ENCODE measurements around the gene MRFAP1.

The MRFAP1 gene

DNA sequence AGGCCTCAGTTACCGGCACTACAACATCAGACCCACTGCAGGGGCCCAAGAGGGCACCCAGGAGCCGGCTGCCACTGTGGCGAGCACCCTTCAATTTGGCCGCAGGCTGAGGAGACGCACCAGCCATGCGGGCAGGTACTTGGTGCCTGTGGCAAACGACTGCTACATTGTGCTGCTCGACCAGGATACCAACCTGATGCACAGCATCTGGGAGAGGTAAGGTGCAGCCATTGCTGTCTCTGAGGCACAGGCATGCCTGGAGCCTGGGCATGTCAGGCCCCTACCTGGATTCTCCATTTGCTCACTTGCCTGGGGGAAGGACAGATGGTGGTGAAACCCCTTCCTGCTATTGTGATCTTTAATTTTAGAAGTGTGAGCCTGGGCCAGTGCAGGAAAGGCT is 35.4 kb upstream of the MRFAP1 start:
- H3K4me3 ChIP-seq: peak overlapping the region; percentile 28
- DNase-seq (ENCODE audit: low spot score): no peak
- H3K27ac ChIP-seq: no peak overlapping the region
- TF ChIP-seq, protein P1, sequence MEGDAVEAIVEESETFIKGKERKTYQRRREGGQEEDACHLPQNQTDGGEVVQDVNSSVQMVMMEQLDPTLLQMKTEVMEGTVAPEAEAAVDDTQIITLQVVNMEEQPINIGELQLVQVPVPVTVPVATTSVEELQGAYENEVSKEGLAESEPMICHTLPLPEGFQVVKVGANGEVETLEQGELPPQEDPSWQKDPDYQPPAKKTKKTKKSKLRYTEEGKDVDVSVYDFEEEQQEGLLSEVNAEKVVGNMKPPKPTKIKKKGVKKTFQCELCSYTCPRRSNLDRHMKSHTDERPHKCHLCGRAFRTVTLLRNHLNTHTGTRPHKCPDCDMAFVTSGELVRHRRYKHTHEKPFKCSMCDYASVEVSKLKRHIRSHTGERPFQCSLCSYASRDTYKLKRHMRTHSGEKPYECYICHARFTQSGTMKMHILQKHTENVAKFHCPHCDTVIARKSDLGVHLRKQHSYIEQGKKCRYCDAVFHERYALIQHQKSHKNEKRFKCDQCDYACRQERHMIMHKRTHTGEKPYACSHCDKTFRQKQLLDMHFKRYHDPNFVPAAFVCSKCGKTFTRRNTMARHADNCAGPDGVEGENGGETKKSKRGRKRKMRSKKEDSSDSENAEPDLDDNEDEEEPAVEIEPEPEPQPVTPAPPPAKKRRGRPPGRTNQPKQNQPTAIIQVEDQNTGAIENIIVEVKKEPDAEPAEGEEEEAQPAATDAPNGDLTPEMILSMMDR (IDR thresholded peaks at IDR 0.05): no peak

DNA sequence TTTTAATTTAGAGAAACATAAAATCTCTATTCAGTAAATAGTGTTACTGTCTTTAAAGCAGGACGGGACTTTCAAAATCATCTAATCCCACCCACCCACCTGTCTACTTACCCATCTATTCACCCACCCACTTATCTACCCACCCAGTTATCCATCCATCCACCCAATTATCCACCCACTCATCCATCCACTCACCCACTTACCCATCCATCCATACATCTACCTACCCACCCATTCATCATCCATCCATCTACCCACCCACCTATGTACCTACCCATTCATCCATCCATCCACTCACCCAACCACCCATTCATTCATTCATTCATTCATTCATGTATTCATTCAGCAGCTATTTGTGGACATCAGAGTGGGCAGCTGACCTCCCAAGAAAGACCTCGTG is 34.9 kb upstream of the MRFAP1 start:
- no peak for DNase-seq (ENCODE audit: low spot score)
- H3K4me3 ChIP-seq: no peak overlapping the region
- no peak overlapping the region for H3K27ac ChIP-seq
- TF ChIP-seq, protein P1 (IDR thresholded peaks at IDR 0.05): no peak

DNA sequence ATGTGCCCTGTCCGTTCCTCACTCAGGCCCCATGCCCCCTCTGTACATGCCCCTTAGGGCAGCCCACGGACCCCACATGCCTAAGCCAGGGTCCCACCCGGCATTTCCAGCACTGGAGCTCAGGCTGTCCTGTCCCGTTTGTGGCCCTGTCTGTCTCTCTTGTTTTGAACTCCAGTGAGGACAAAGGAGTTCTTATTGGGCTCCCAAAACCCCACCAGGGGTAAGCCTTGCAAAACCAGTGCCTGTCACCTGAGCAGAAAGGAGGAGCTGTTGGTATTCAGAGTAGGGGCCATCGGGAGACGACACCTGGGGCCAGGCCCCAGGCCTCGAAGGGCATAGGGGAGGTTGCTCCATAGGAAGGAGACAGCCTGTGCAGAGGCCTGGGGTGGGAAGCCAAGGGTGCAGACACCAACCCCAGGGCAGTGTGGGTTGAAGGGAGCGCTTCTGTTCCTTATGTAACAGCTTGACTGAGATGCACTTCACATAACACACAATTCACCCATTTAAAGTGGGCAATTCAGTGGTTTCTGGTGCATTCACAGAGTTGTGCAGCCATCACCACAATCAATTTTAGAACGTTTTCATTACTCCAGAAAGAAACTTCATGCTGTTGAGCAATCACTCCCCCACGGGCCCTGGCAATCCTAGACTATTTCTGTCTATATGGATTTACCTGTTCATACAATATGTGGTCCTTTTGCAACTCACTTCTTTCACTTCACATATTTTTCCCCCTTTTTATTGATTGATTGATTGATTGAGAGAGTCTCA is 33.8 kb upstream of the MRFAP1 start:
- no peak for DNase-seq (ENCODE audit: low spot score)
- H3K27ac ChIP-seq: no peak overlapping the region
- TF ChIP-seq, protein P1 (IDR thresholded peaks at IDR 0.05): no peak
- H3K4me3 ChIP-seq: no peak overlapping the region

DNA sequence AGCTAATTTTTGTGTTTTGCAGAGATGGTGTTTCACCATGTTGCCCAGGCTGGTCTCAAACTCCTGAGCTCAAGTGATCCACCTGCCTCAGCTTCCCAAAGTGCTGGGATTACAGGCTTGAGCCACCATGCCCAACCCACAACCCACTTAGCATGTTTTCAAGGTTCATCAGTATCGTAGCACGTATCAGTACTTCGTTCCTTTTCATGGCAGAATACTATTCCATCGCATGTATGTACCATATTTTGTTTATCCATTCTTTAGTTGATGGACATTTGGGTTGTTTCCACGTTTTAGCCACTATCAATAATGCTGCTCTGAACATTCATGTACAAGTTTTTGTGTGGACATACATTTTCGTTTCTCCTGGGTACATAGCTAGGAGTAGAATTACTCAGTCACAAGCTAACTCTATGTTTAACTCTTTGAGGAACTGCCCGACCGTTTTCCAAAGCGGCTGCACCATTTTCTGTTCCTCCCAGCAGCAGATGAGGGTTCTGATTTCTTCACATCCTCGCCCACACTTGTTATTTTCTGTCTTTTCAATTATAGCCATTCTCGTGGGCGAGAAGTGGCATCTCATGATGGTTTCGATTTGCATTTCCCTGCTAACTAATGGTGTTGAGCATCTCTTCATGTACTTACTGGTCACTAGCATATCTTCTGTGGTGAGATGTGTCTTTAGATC is 33.0 kb upstream of the MRFAP1 start:
- H3K27ac ChIP-seq: no peak overlapping the region
- no peak overlapping the region for H3K4me3 ChIP-seq
- no peak for DNase-seq (ENCODE audit: low spot score)
- TF ChIP-seq, protein P1 (IDR thresholded peaks at IDR 0.05): no peak

DNA sequence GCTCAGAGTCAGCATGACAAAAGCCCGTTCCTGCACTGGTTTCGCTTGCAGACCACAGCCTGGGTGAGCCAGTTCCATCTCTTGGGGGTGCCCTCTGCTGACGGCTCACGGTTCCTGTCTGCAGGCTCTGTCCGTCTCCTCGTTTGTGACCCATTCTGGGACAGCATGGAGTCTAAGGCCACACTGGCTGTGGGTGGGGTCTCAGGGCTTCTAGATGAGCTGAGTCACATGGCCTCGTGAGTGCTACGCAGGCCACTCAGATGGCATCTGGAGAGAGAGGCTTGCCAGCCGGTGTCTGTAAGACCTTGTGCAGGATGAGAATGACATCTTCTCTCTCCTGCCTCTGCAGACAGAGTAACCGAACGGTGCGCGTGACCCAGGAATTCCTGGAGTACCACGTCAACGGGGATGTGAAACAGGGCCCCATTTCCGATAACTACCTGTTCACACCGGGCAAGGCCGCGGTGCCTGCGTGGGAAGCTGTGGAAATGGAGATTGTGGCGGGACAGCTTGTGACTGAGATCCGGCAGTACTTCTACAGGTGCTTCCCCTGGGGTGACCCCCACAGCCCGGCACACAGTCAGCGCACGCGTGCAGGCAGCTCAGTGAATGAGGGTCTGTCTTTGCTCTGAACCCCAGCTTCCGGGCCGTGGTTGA is 31.6 kb upstream of the MRFAP1 start:
- TF ChIP-seq, protein P1 (IDR thresholded peaks at IDR 0.05): no peak
- no peak for DNase-seq (ENCODE audit: low spot score)
- Histone ChIP-seq H3K27ac (no peak overlapping the region), H3K4me3 (no peak overlapping the region)

DNA sequence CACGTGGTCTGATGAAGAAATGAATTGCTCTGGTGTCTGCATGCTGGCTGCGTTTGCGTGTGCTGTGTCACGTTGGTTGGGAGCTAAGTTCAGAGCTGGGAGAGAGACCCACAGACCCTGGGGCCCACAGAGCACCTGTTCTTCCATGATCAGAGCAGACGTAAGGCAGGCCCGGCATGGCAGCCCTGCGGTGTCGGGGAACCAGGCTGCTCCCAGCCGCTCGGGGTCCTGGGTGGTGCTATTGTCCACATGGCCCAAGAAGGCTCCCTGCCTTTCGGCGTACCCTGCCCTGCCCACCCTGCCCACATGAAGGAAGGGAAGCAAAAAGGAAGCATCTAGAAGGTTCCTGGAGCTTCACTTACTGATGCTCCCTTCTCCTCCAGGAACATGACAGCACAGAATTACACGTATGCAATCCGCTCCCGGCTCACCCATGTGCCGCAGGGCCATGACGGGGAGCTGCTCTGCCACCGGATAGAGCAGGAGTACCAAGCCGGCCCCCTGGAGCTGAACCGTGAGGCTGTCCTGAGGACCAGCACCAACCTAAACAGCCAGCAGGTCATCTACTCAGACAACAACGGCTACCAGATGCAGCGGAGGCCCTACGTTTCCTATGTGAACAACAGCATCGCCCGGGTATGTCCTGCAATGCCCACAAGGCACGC is 30.9 kb upstream of the MRFAP1 start:
- H3K4me3 ChIP-seq: no peak overlapping the region
- TF ChIP-seq, protein P1 (IDR thresholded peaks at IDR 0.05): no peak
- H3K27ac ChIP-seq: no peak overlapping the region
- no peak for DNase-seq (ENCODE audit: low spot score)

All from coronary artery (tissue), 2 donors.